ENCODE measurements around the gene SSNA1.

Gene SSNA1

DNA sequence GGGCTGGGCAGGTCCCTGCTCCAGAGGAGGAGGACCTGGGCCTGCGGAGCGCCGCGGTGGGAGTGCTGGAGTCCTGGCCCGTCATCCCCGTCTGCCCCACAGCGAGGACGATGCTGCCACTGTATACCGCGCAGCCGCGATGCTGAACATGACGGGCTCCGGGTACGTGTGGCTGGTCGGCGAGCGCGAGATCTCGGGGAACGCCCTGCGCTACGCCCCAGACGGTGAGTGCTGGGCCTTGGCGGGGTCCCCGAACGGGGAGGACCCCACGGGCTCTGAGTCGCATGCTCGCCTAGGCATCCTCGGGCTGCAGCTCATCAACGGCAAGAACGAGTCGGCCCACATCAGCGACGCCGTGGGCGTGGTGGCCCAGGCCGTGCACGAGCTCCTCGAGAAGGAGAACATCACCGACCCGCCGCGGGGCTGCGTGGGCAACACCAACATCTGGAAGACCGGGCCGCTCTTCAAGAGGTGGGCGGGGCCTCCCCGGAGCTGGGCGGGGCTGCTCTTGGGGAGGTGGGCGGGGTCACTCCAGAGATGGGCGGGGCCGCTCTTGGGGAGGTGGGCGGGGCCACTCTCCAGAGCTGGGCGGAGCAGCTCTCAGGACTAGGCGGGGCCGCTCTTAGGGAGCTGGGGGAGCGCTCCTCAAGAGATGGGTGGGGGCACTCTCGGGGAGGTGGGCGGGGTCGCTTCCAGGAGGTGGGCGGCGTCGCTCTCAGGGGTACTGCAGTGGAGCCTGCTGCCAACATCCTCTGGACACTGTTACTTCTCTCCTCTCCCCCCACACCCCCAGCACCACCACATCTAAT is 31.7 kb upstream of the SSNA1 start:
- DNase-seq = no peak

DNA sequence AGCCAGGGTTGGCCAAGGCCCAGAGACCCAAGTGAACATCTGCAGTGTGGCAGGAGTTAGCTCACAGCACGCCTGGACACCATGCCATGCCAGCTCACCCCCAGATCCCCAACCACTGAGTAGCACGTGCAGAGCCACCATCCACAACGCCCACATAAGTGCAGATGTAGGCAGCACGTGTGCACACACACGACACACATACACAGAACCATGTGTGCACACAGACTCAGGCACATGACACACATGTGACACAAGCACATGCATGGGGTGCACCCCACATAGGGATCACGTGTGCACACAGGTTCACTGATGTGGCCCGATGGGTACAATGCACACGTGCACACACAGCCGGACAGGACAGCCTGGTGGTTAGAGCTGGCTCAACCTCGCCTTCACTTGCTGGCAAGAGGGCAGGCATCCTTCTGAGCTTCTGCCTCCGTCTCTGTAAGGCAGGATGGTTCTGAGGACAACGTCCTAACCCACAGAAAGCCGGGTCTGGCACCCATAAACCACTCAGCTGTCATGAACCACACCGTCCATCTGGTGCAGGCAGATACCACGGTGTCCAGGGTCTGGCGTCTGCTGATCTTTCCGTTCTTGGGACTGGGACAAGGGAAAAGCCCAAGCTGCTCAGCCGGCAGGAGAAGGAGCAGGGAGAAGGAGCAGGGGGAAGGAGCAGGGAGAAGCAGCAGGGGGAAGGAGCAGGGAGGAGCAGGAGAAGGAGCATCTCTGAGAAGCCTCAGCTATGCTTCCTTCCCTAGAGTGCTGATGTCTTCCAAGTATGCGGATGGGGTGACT is 30.7 kb upstream of the SSNA1 start:
- DNase-seq = no peak

DNA sequence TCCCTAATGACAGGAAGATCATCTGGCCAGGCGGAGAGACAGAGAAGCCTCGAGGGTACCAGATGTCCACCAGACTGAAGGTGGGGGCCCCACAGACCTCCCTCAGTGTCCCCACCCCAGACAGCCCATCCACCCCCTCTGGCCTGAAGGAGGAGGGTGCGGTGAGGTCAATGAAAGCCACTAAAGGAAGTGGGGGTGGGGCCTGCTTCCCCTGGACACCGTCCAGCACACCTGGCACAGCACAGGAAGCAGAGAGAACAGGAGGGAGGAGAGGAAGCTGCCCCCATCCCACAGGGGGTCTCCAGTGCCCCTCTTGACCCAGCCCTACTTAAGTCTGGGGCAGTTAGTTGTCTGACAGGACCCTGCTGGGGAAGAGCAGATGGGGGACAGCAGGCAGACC is 29.9 kb upstream of the SSNA1 start:
- peak in 1 of 2 experiments; percentile 27 for DNase-seq

DNA sequence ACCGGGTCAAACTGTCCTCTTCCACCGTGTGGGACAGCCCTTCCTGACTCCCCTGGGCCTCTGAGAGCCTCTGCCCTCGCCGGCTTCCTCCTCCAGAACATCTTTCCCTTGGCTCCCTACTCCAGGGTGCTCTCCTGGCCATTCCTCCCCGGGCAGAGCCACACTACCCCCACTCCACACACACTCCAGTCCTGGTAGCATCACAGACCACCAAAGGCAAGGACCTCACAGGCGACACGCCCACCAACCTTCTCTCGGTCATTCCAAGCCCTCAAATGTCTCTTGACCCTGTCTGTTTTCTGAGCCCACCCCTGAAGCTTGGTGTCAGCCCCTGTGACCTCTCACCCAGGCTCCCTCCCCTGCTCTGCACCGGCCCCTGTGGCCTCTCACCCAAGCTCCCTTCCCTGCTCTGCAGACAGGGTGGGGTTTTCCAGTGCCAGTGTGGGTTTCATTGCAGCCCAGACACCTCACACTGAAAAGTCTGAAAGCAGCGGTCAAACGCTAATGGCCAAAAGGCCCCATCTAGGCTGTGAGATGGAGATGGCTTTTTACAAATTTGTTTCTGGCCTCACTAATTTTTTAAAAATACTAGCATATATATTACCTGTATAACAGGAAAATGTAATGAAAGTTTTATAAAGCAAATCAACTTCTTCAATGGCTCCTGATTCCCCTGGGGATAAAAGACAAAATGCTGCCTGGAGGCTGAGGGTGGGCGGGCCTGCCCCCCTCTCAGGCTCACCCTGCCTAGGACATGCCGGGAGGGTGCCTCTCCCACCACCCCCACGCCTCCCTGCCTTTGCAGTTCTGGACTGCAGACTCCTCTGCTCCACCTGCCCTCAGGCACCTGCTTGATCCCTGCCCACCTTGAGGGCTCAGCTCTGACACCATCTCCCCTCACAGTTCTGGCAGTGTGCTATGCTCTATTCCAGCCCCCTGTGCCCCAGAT is 29.1 kb upstream of the SSNA1 start:
- no peak for DNase-seq

DNA sequence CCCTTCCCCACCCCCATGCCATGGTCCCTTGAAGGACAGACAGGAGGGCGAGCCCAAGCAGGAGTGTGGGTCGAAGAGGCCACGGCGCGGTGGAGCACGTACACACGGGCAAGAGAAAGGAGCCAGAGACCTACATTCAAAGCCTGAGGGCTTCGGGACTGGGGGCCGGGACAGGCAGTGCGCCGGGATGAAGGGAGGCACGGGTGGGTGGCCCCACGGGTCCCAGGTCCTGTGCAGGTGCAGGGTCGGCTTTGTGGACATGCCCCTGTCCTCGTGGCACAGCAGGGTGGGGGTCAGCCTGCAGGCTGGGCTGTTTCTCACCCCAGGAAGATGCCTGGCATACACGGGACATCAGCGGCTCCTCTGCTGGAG is 28.4 kb upstream of the SSNA1 start:
- no peak for DNase-seq

DNA sequence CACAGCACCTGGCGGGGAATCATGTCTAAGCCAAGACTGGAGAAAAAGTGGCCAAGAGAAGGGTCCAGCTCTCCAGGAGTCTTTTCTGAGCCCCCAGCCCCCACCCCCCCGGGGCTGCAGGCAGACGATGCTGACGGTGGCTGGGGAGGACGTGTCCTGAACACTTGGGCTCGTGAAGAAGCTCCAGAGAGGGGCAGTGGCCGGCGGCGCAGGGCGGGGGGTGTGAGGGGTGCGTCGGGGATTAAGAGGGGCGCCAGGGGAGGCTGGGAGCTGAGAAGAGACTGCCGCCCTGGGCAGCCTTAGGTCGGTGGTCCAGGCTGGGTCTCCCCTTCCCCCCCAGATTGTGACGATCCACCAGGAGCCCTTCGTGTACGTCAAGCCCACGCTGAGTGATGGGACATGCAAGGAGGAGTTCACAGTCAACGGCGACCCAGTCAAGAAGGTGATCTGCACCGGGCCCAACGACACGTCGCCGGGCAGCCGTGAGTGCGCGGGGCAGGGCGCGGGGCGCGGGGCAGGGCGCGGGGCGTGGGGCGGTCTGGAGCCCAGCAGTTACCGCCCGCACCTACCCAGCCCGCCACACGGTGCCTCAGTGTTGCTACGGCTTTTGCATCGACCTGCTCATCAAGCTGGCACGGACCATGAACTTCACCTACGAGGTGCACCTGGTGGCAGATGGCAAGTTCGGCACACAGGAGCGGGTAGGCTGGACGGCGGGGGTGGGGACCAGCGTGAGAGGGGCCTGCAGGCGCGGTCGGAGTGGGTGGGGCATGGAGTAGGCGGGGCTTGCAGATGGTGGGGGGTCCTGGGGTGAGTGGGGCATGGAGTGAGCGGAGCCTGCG is 27.5 kb upstream of the SSNA1 start:
- peak in 1 of 2 experiments; percentile 52 for DNase-seq

DNA sequence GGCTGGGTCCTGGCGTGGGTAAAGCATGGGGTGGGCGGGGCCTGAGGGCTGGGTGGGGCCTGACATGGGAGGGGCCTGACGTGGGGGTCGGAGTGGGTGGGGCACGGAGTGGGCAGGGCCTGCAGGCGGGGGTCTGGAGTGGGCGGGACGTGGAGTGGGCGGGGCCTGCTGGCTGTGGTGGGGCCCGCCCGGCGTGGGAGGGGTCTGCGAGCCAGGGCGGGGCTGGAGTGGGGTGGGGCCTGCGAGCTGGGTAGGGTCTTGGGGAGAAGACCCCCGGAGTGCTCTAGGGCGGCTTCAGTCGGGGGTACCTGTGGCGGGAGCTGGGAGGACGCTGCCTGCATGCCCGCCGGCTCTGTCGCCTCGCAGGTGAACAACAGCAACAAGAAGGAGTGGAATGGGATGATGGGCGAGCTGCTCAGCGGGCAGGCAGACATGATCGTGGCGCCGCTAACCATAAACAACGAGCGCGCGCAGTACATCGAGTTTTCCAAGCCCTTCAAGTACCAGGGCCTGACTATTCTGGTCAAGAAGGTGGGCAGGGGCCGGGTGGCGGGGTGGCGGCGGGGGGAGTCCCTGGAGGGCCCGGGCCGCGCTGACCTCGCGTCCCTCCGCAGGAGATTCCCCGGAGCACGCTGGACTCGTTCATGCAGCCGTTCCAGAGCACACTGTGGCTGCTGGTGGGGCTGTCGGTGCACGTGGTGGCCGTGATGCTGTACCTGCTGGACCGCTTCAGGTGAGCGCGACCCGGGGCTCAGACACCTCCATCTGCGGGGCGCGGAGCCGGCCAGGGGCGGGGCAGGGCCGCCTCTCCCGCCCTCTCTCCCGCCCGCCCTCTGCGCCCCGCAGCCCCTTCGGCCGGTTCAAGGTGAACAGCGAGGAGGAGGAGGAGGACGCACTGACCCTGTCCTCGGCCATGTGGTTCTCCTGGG is 26.7 kb upstream of the SSNA1 start:
- no peak for DNase-seq

DNA sequence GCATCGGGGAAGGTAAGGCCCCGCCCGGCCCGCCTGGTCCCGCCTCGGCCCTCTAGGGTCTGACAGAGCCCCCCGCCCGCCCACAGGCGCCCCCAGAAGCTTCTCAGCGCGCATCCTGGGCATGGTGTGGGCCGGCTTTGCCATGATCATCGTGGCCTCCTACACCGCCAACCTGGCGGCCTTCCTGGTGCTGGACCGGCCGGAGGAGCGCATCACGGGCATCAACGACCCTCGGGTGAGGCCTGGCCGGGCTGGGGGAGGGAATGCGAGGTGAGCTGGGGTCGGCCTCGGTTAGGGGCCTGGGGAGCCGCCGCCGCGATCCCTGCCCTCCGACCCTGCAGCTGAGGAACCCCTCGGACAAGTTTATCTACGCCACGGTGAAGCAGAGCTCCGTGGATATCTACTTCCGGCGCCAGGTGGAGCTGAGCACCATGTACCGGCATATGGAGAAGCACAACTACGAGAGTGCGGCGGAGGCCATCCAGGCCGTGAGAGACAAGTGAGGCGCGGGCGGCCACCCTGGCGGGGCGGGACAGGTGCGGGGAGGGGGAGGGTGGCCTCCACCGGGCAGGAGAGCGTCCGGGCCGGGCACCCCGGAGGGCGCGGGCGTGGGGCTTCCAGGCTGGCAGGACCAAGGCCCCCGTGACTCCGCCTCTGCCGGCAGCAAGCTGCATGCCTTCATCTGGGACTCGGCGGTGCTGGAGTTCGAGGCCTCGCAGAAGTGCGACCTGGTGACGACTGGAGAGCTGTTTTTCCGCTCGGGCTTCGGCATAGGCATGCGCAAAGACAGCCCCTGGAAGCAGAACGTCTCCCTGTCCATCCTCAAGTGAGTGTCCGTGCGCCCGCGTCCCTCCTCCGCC is 25.7 kb upstream of the SSNA1 start:
- peak in 1 of 2 experiments; percentile 27 for DNase-seq

DNA sequence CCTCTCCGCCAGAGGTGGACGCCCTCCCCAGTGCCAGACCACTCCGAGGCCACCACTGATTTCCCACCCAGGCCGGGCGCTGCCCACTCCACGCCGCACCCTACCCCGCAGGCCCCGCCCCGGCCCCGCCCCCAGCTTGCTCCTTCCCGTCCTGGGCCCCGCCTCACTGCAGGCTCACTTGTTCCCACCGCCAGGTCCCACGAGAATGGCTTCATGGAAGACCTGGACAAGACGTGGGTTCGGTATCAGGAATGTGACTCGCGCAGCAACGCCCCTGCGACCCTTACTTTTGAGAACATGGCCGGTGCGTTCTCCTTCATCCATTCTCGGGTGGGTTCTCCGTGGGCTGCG is 25.1 kb upstream of the SSNA1 start:
- DNase-seq = peak in 1 of 2 experiments; percentile 28

DNA sequence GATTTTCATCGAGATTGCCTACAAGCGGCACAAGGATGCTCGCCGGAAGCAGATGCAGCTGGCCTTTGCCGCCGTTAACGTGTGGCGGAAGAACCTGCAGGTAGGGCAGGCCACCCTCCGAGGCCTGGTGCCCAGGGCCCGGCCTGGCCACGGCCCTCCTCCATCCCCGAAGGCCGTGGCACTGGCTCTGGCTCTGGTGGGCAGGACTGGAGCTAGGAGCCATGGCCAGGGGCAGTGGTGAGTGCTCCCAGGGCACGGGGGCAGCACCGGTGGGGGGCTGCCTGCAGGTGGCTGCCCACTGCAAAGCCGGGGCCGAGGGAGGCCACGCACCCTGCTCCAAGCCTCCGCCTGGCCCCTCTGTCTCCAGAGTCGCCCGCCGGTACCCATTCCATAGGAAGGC is 24.7 kb upstream of the SSNA1 start:
- no peak for DNase-seq

DNA sequence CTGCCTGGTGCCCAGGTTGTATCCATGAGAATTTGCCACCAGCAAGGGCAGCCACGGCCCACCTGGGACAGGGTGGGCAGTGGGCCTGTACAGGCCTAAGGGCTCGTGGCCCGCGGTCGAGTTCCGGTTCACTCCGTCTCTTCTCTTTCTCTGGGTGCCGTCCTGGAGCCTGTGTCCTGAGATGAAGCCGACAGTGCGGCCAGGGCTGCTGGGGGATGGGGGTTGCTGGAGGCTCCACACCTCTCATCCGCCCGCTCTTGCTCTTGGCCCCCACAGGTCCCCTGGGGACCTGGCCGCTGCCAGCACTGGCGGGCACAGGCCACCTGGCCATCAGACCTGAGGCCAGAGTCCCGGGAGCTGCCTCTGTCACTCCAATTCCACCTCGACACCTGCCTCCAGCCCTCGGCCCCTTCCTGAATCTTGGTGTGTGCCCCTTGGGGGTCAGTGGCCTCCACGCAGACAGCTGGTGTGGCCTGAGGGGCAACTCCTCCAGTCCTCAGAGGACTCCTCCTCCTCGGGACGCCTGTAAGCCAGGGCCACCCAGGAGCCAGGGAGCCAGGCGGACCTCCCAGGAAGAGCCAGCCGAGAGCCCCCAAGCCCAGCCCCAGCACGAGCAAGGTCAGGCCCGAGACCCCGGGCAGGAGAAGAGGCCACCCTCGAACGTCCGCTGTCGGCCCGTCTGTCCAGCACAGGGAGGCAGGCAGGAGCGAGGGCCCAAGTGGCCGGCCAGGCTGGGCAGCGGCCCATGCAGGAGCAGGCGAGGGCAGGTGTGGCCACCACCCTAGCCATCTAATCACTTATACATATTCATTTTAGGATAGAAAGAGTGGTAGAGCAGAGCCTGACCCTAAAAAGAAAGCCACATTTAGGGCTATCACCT is 23.9 kb upstream of the SSNA1 start:
- DNase-seq = no peak

DNA sequence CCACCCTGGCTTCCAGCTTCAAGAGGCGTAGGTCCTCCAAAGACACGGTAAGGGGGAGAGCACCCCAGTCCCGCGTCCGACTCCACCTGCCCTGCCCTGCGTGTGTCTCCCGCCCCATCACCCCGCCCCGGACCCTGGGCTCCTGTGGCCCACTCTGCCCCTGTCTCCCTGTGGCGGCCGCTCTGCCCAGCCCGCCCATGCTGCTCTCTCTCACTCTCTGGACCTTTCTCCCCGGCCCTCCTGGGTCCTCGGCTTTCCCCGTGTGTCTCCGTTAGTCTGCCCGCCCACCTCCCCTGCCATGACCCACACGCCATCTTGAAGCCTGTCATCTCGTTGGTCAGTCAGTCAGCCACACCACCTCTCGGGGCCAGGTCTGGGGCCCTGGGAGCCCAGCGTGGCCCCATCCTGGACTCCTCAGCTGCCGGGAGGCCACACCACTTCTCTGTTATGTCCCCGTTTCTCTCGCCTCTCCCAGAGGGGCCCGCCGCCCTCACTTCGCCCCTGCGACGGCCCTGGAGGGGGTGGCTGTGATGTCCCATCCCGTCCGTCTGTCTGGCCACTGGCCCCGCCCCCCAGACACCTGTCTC is 23.1 kb upstream of the SSNA1 start:
- no peak for DNase-seq

DNA sequence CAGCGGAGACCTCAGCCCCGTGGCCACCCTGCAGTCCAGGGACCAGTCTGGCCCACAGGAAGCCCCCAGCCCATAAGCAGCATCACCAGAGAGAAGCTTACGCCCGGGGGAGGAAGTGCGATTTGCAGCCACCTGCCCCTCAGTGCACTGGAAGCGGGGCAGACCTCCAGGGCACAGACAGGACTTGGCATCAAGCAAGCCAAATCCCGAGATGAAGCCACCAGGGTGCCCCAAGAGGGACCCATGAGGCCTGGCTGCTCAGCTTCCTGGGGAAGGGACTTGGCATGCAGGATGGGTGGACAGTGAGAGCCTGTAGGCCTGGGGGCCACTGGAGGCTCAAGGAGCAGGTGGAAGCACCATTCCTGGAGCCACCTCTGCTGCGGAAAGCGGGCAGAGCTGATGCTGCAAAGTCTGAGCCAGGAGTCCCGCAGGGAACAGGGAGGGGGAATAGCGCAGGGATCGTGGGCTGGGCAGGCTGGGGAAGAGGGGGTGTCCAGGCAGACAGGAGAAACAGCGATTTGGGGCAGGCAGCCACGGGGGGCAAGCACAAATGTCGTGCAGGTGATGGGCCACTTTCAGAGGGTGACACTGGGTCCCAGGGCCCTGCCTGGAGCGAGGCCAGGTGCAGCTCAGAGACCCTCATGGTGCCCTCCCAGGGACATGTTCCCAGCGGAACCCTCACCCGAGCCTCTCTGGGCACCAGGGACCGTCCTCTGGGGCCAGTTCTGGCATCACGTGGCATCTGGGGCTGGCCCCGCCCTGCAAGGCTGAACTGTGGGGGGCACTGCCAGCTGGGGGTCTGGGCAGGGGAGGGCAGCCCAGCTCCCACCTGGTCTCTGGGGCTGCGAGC is 21.9 kb upstream of the SSNA1 start:
- no peak for DNase-seq

DNA sequence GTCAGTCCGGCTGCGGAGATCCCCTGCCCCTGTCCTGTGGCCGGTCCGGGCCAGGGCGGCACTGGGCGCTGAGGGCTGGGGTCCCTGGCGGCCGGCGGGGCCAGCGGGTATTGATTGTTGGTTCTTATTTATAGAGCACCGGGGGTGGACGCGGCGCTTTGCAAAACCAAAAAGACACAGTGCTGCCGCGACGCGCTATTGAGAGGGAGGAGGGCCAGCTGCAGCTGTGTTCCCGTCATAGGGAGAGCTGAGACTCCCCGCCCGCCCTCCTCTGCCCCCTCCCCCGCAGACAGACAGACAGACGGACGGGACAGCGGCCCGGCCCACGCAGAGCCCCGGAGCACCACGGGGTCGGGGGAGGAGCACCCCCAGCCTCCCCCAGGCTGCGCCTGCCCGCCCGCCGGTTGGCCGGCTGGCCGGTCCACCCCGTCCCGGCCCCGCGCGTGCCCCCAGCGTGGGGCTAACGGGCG is 21.2 kb upstream of the SSNA1 start:
- peak in 1 of 2 experiments; percentile 21 for DNase-seq

DNA sequence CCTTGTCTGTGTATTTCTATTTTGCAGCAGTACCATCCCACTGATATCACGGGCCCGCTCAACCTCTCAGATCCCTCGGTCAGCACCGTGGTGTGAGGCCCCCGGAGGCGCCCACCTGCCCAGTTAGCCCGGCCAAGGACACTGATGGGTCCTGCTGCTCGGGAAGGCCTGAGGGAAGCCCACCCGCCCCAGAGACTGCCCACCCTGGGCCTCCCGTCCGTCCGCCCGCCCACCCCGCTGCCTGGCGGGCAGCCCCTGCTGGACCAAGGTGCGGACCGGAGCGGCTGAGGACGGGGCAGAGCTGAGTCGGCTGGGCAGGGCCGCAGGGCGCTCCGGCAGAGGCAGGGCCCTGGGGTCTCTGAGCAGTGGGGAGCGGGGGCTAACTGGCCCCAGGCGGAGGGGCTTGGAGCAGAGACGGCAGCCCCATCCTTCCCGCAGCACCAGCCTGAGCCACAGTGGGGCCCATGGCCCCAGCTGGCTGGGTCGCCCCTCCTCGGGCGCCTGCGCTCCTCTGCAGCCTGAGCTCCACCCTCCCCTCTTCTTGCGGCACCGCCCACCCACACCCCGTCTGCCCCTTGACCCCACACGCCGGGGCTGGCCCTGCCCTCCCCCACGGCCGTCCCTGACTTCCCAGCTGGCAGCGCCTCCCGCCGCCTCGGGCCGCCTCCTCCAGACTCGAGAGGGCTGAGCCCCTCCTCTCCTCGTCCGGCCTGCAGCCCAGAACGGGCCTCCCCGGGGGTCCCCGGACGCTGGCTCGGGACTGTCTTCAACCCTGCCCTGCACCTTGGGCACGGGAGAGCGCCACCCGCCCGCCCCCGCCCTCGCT is 20.5 kb upstream of the SSNA1 start:
- DNase-seq = peak in 1 of 2 experiments; percentile 35

DNA sequence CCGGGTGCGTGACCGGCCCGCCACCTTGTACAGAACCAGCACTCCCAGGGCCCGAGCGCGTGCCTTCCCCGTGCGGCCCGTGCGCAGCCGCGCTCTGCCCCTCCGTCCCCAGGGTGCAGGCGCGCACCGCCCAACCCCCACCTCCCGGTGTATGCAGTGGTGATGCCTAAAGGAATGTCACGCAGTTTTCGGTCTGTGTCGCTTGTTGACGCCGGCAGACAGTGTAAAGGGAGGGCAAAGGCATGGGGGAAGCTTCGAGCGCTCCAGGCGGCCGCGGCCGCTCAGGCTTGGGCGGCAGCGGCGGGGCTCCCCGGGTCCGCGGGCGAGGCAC is 19.9 kb upstream of the SSNA1 start:
- no peak for DNase-seq
